HEK293T (cell line): ENCODE data around the gene EEF2KMT.
"Not testable (repeated sequence)": the region's sequence is repeated elsewhere in the genome, so short reads cannot be mapped to it uniquely, and the experiment has no call there.

Experiments
- ELF4 ChIP-seq: fragments of 450-650 bp; IDR thresholded peaks from 2 replicates; pipeline ENCODE4 v1.6.1; 2017; ENCODE audit warnings: antibody characterized with exemption
- FOXK2 ChIP-seq: fragments of 450-650 bp; IDR thresholded peaks from 2 replicates; pipeline ENCODE4 v1.6.1; 2016; ENCODE audit warnings: mild to moderate bottlenecking
- HDGF ChIP-seq: fragments of 450-650 bp; IDR thresholded peaks from 2 replicates; pipeline ENCODE4 v1.6.1; 2017; ENCODE audit warnings: antibody characterized with exemption, borderline replicate concordance

GRCh38 chr16:5080996-5081395 lies 16.6 kb downstream of the EEF2KMT start:
- not testable (repeated sequence) for TF ChIP-seq FOXK2, HDGF, ELF4
